Stimulated activated CD8-positive, alpha-beta memory T cell treated with anti-CD3 and anti-CD28 coated beads, Interleukin-12 subunit alpha, Interleukin-12 subunit beta, amount 100 ng/mL, for 4 hours (primary cell): ENCODE measurements around the gene MAP3K2.

ENCODE experiments used
- DNase-seq: peaks from one replicate; pipeline ENCODE4 v3.0.0-alpha.2; 2020; ENCODE audit warnings: low read depth

Gene MAP3K2

GRCh38 chr2:127283275-127283674, 104.5 kb downstream of the MAP3K2 start:
- DNase-seq = no peak

- no peak for DNase-seq
Measured at GRCh38 chr2:127280693-127281092, 107.1 kb downstream of the MAP3K2 start.

- DNase-seq = no peak
Measured at GRCh38 chr2:127279781-127280180, 108.0 kb downstream of the MAP3K2 start.

GRCh38 chr2:127278959-127279358, 108.8 kb downstream of the MAP3K2 start:
- no peak for DNase-seq

- DNase-seq = no peak
Measured at GRCh38 chr2:127277028-127277427, 110.7 kb downstream of the MAP3K2 start.

GRCh38 chr2:127275789-127276188, 112.0 kb downstream of the MAP3K2 start:
- no peak for DNase-seq

GRCh38 chr2:127275356-127275755, 112.4 kb downstream of the MAP3K2 start:
- no peak for DNase-seq

- no peak for DNase-seq
Measured at GRCh38 chr2:127270663-127271062, 117.1 kb downstream of the MAP3K2 start.

- no peak for DNase-seq
Measured at GRCh38 chr2:127261804-127262406, 125.9 kb downstream of the MAP3K2 start.

- no peak for DNase-seq
Measured at GRCh38 chr2:127259355-127259754, 128.4 kb downstream of the MAP3K2 start.

GRCh38 chr2:127256866-127257265, 130.9 kb downstream of the MAP3K2 start:
- DNase-seq = no peak

GRCh38 chr2:127256381-127256780, 131.4 kb downstream of the MAP3K2 start:
- DNase-seq = no peak

GRCh38 chr2:127255721-127256120, 132.1 kb downstream of the MAP3K2 start:
- no peak for DNase-seq

- no peak for DNase-seq
Measured at GRCh38 chr2:127255146-127255545, 132.6 kb downstream of the MAP3K2 start.

GRCh38 chr2:127254386-127254981, 133.3 kb downstream of the MAP3K2 start:
- no peak for DNase-seq
